Liver (tissue), 9 donors: Measurements from ENCODE around the gene AP4B1. TPM values are rescaled to one million over a fixed set of nuclear protein-coding genes. Genes with fewer than 3 reads are reported as not detected.

Source experiments
- DNase-seq: peaks from one replicate; pipeline ENCODE4 v3.0.0-alpha.2; 2017; ENCODE audit warnings: low spot score
- H3K27ac ChIP-seq, 2 donors: one replicate each; pipeline ENCODE4 v1.7.0; 2013; ENCODE audit warnings: inconsistent platforms in 2 of 2, low read length in 2 of 2, control low read depth in 1 of 2, low read depth in 1 of 2, mild to moderate bottlenecking in 1 of 2
- H3K27me3 ChIP-seq, 4 donors: one replicate each; pipeline versions ENCODE4 v1.6.1 to v1.7.0; 2013; ENCODE audit warnings: low read length in 3 of 4, inconsistent platforms in 1 of 4, mild to moderate bottlenecking in 1 of 4, moderate library complexity in 1 of 4; ENCODE audit not compliant: control insufficient read depth in 4 of 4, insufficient read depth in 4 of 4
- H3K36me3 ChIP-seq, 4 donors: one replicate each; pipeline versions ENCODE4 v1.6.1 to v1.7.0; 2013; ENCODE audit warnings: low read length in 3 of 4, mild to moderate bottlenecking in 3 of 4, low read depth in 1 of 4, moderate library complexity in 1 of 4; ENCODE audit not compliant: control insufficient read depth in 4 of 4, insufficient read depth in 3 of 4
- H3K4me1 ChIP-seq, 4 donors: one replicate each; pipeline versions ENCODE4 v1.6.1 to v1.7.0; 2013; ENCODE audit warnings: low read length in 3 of 4, mild to moderate bottlenecking in 3 of 4, moderate library complexity in 1 of 4; ENCODE audit not compliant: control insufficient read depth in 4 of 4, insufficient read depth in 4 of 4
- H3K4me3 ChIP-seq, 3 donors: one replicate each; pipeline versions ENCODE4 v1.6.1 to v1.7.0; 2013; ENCODE audit warnings: low read length in 3 of 3, control low read depth in 1 of 3, low read depth in 1 of 3, mild to moderate bottlenecking in 1 of 3
- H3K9ac ChIP-seq, 2 donors: one replicate each; pipeline ENCODE4 v1.7.0; 2013; ENCODE audit warnings: low read length in 2 of 2, mild to moderate bottlenecking in 2 of 2, moderate library complexity in 2 of 2, control low read depth in 1 of 2, low read depth in 1 of 2
- H3K9me3 ChIP-seq, 4 donors: one replicate each; pipeline versions ENCODE4 v1.6.1 to v1.7.0; 2013; ENCODE audit warnings: low read length in 3 of 4; ENCODE audit not compliant: control insufficient read depth in 4 of 4
- EGR1 ChIP-seq, 2 donors: IDR thresholded peaks; 2 replicates each; pipeline ENCODE4 v1.6.1; 2016 to 2018; ENCODE audit warnings: antibody characterized with exemption in 2 of 2, low read depth in 2 of 2
- FOXA1 ChIP-seq: IDR thresholded peaks from 2 replicates; pipeline ENCODE4 v1.6.1; 2016; ENCODE audit warnings: antibody characterized with exemption
- FOXA2 ChIP-seq: IDR thresholded peaks from 2 replicates; pipeline ENCODE4 v1.6.1; 2016; ENCODE audit warnings: antibody characterized with exemption
- GABPA ChIP-seq, 2 donors: IDR thresholded peaks in 1 of 2; conservative IDR thresholded peaks in 1 of 2; 2 replicates each; pipeline ENCODE4 v1.6.1; 2016; ENCODE audit warnings: antibody characterized with exemption in 2 of 2, mild to moderate bottlenecking in 1 of 2, moderate library complexity in 1 of 2
- HNF4A ChIP-seq, 2 donors: conservative IDR thresholded peaks; 2 replicates each; pipeline ENCODE4 v1.6.1; 2016; ENCODE audit warnings: antibody characterized with exemption in 2 of 2, mild to moderate bottlenecking in 2 of 2
- HNF4G ChIP-seq: IDR thresholded peaks from 2 replicates; pipeline ENCODE4 v1.6.1; 2016; ENCODE audit warnings: antibody characterized with exemption
- JUND ChIP-seq, 2 donors: IDR thresholded peaks; 2 replicates each; pipeline ENCODE4 v1.6.1; 2016; ENCODE audit warnings: antibody characterized with exemption in 2 of 2
- RAD21 ChIP-seq, 2 donors: IDR thresholded peaks; 2 replicates each; pipeline ENCODE4 v1.6.1; 2016; ENCODE audit warnings: antibody characterized with exemption in 2 of 2, mild to moderate bottlenecking in 2 of 2
- RXRA ChIP-seq, 2 donors: IDR thresholded peaks; 2 replicates each; pipeline ENCODE4 v1.6.1; 2017 to 2018; ENCODE audit warnings: antibody characterized with exemption in 2 of 2, mild to moderate bottlenecking in 1 of 2
- SP1 ChIP-seq: IDR thresholded peaks from 2 replicates; pipeline ENCODE4 v1.6.1; 2018; ENCODE audit warnings: antibody characterized with exemption, mild to moderate bottlenecking
- TAF1 ChIP-seq: conservative IDR thresholded peaks from 2 replicates; pipeline ENCODE4 v1.6.1; 2016; ENCODE audit warnings: antibody characterized with exemption, mild to moderate bottlenecking
- YY1 ChIP-seq: IDR thresholded peaks from 2 replicates; pipeline ENCODE4 v1.6.1; 2016; ENCODE audit warnings: antibody characterized with exemption, mild to moderate bottlenecking
- WGBS: extraction: QIAGEN DNeasy Blood & Tissue Kit; methylation state at CpG from one replicate; pipeline ENCODE4 v1.1.7; 2013; 5-methylcytosine and 5-hydroxymethylcytosine counted together
- polyA plus RNA-seq, 2 donors: library from polyadenylated mRNA; stranded (reverse) in 1 of 2; unstranded in 1 of 2; fragments of 200-250 nt in 1 of 2; fragments of >200 nt in 1 of 2; fragmentation: Nextera tagmentation in 1 of 2; extraction: Ambion mirVana in 1 of 2; gene quantifications; one replicate each; pipeline versions ENCODE4 v1.2.1 to v1.2.3, GENCODE V29; 2013 to 2015
- total RNA-seq, 2 donors: library from RNA; depleted of rRNA; stranded (reverse); fragments of >200 nt; gene quantifications; one replicate each; pipeline ENCODE4 v1.2.3, GENCODE V29; 2014
- TF ChIP-seq, protein P1 (sequence below): IDR thresholded peaks from 2 replicates; pipeline ENCODE4 v1.6.1; 2016; ENCODE audit warnings: antibody characterized with exemption
- TF ChIP-seq, protein P2 (sequence below): IDR thresholded peaks from 2 replicates; pipeline ENCODE4 v1.6.1; 2016; ENCODE audit warnings: antibody characterized with exemption
- TF ChIP-seq, protein P3 (sequence below): fragments of 150-350 bp; IDR thresholded peaks from 2 replicates; pipeline ENCODE4 v1.5.1; 2017; ENCODE audit warnings: improper control_type of control experiment, low read depth, low read length; ENCODE audit not compliant: missing input control
- TF ChIP-seq, protein P4 (sequence below): IDR thresholded peaks from 2 replicates; pipeline ENCODE4 v1.6.1; 2016; ENCODE audit warnings: antibody characterized with exemption, mild to moderate bottlenecking
- TF ChIP-seq, protein P5 (sequence below): IDR thresholded peaks from 2 replicates; pipeline ENCODE4 v1.6.1; 2016; ENCODE audit warnings: antibody characterized with exemption
- donor health status: healthy.
- donor health status: healthy.
- donor health status: healthy.
- donor health status: healthy.
- donor health status: healthy.

AP4B1 gene
- total and polyA plus RNA-seq, 4 donors = 4.3 to 10.6 (median 7.0) TPM

DNA sequence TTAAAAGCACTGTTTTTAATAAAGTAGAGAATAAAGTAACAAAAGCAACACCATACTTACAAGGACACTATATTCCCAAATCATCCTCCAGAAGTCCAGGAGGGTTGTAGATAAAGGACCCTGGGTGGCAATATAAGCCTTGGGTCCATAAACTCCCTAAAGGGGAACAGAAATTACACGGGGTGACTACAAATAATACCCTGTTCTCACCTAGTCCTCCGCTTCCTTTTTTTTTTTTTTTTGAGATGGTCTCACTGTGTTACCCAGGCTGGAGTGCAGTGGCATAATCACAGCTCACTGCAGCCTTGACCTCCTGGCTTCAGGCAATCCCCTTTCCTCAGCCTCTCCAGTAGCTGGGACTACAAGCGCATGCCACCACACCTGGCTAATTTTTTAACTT is 46.2 kb downstream of the AP4B1 start:
- no peaks in the 10 kb centered on the region for H3K36me3 ChIP-seq
- H3K27ac ChIP-seq = no peak overlapping the region
- TF ChIP-seq HNF4G (no peak), RAD21 (IDR thresholded peaks at IDR 0.05) (no peak), GABPA (IDR thresholded peaks at IDR 0.05 in 1 of 2, conservative IDR thresholded peaks at IDR 0.05 in 1 of 2) (no peak), FOXA2 (no peak), SP1 (no peak), HNF4A (conservative IDR thresholded peaks at IDR 0.05) (no peak), YY1 (no peak), EGR1 (IDR thresholded peaks at IDR 0.05; ENCODE audit: low read depth in 2 of 2) (no peak)
- TF ChIP-seq, protein P1, sequence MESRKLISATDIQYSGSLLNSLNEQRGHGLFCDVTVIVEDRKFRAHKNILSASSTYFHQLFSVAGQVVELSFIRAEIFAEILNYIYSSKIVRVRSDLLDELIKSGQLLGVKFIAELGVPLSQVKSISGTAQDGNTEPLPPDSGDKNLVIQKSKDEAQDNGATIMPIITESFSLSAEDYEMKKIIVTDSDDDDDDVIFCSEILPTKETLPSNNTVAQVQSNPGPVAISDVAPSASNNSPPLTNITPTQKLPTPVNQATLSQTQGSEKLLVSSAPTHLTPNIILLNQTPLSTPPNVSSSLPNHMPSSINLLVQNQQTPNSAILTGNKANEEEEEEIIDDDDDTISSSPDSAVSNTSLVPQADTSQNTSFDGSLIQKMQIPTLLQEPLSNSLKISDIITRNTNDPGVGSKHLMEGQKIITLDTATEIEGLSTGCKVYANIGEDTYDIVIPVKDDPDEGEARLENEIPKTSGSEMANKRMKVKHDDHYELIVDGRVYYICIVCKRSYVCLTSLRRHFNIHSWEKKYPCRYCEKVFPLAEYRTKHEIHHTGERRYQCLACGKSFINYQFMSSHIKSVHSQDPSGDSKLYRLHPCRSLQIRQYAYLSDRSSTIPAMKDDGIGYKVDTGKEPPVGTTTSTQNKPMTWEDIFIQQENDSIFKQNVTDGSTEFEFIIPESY = no peak
- TF ChIP-seq, protein P2, sequence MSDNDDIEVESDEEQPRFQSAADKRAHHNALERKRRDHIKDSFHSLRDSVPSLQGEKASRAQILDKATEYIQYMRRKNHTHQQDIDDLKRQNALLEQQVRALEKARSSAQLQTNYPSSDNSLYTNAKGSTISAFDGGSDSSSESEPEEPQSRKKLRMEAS = no peak
- TF ChIP-seq, protein P3, sequence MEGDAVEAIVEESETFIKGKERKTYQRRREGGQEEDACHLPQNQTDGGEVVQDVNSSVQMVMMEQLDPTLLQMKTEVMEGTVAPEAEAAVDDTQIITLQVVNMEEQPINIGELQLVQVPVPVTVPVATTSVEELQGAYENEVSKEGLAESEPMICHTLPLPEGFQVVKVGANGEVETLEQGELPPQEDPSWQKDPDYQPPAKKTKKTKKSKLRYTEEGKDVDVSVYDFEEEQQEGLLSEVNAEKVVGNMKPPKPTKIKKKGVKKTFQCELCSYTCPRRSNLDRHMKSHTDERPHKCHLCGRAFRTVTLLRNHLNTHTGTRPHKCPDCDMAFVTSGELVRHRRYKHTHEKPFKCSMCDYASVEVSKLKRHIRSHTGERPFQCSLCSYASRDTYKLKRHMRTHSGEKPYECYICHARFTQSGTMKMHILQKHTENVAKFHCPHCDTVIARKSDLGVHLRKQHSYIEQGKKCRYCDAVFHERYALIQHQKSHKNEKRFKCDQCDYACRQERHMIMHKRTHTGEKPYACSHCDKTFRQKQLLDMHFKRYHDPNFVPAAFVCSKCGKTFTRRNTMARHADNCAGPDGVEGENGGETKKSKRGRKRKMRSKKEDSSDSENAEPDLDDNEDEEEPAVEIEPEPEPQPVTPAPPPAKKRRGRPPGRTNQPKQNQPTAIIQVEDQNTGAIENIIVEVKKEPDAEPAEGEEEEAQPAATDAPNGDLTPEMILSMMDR = no peak
- TF ChIP-seq, protein P4, sequence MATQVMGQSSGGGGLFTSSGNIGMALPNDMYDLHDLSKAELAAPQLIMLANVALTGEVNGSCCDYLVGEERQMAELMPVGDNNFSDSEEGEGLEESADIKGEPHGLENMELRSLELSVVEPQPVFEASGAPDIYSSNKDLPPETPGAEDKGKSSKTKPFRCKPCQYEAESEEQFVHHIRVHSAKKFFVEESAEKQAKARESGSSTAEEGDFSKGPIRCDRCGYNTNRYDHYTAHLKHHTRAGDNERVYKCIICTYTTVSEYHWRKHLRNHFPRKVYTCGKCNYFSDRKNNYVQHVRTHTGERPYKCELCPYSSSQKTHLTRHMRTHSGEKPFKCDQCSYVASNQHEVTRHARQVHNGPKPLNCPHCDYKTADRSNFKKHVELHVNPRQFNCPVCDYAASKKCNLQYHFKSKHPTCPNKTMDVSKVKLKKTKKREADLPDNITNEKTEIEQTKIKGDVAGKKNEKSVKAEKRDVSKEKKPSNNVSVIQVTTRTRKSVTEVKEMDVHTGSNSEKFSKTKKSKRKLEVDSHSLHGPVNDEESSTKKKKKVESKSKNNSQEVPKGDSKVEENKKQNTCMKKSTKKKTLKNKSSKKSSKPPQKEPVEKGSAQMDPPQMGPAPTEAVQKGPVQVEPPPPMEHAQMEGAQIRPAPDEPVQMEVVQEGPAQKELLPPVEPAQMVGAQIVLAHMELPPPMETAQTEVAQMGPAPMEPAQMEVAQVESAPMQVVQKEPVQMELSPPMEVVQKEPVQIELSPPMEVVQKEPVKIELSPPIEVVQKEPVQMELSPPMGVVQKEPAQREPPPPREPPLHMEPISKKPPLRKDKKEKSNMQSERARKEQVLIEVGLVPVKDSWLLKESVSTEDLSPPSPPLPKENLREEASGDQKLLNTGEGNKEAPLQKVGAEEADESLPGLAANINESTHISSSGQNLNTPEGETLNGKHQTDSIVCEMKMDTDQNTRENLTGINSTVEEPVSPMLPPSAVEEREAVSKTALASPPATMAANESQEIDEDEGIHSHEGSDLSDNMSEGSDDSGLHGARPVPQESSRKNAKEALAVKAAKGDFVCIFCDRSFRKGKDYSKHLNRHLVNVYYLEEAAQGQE = no peak
- 90% methylated on average over 3 of the region's 3 CpGs for WGBS
- H3K27me3 ChIP-seq = no peaks in the 10 kb centered on the region
- H3K4me1 ChIP-seq = no peaks in the 10 kb centered on the region
- no peaks in the 10 kb centered on the region for H3K9me3 ChIP-seq
- no peak for DNase-seq
- H3K4me3 ChIP-seq = no peak overlapping the region
- no peak overlapping the region for H3K9ac ChIP-seq

DNA sequence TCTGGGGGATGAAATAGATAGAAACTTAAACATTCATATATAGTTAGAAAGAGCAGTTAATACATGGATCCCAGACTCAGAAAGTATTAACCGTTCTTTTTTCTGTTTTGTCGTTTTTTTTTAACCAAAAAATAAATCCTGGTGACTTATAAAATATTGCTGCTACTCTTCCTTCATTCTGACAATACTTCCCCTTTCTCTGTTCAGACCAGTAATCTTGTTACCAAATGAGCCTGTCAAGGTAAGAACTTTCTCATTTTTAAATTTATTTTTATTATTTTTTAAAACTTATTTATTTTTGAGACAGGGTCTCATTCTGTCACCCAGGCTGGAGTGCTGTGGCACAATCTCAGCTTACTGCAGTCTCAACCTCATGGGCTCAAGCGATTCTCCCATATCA is 46.8 kb downstream of the AP4B1 start:
- no peaks in the 10 kb centered on the region for H3K27me3 ChIP-seq
- no peaks in the 10 kb centered on the region for H3K9me3 ChIP-seq
- no peak overlapping the region for H3K27ac ChIP-seq
- H3K4me1 ChIP-seq = no peaks in the 10 kb centered on the region
- no peak overlapping the region for H3K4me3 ChIP-seq
- H3K36me3 ChIP-seq = no peaks in the 10 kb centered on the region
- no peak for DNase-seq
- H3K9ac ChIP-seq = no peak overlapping the region
- 74% methylated on average over 3 of the region's 3 CpGs for WGBS
- TF ChIP-seq, protein P2 = no peak
- TF ChIP-seq RXRA (IDR thresholded peaks at IDR 0.05) = no peak
- no peak for TF ChIP-seq JUND (IDR thresholded peaks at IDR 0.05)
- TF ChIP-seq TAF1 = no peak
- TF ChIP-seq, protein P5, sequence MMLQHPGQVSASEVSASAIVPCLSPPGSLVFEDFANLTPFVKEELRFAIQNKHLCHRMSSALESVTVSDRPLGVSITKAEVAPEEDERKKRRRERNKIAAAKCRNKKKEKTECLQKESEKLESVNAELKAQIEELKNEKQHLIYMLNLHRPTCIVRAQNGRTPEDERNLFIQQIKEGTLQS = no peak
- TF ChIP-seq, protein P1 = no peak
- TF ChIP-seq GABPA (IDR thresholded peaks at IDR 0.05 in 1 of 2, conservative IDR thresholded peaks at IDR 0.05 in 1 of 2) = no peak
- no peak for TF ChIP-seq HNF4G
- TF ChIP-seq SP1 = no peak
- TF ChIP-seq FOXA1 = no peak
- TF ChIP-seq YY1 = no peak
- no peak for TF ChIP-seq FOXA2
- TF ChIP-seq EGR1 (IDR thresholded peaks at IDR 0.05; ENCODE audit: low read depth in 2 of 2) = no peak
- TF ChIP-seq, protein P4 = no peak
- TF ChIP-seq HNF4A (conservative IDR thresholded peaks at IDR 0.05) = no peak
